ENCODE data around the gene GPR132.

DNA sequence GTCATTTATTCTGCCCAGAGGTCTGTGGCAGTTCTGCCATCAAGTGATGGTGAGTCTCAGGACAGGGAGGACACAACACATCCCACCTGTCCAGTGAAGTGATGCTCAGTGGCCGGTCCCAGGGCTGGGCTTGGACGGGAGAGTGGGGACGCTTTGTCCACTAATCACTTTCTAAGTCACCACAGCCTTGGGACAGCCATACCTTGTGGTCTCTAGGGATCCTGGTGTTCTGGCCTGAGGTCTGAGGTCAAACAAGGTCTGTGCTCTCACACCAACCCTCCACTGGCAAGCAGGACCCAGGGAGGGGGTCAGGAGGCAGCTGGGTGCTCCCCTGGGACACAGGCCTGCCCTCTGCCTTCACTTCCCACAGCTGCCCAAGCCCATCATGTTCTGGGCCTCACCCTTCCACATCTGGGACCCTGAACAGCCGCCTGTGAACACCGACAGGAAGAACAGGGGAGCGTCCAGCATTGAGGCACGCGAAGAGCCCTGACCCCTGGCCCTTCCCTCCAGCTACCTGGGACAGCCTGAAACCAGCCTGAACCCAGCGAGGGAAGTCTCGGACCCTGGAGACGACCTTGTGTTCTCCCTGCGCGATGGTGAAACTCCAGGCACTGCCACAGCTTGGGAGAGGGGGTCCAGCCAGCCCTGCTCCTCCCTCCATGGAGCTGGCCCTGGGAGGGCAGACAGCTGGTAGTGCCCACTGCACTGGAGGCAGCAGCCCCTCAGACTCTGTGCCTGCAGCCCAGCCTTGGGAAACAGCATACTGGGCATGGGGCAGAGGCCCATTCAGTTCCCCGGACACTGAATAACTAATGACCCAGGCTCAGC, 19.7 kb upstream of the GPR132 start:
- no peak for TF ChIP-seq FOXM1 (IDR thresholded peaks at IDR 0.05; ENCODE audit: borderline replicate concordance)
- no peak for TF ChIP-seq NFRKB (IDR thresholded peaks at IDR 0.05)
- no peak for TF ChIP-seq SP1 (IDR thresholded peaks at IDR 0.05)
- no peak for TF ChIP-seq ELF4 (IDR thresholded peaks at IDR 0.05)
- TF ChIP-seq FOXK2 (IDR thresholded peaks at IDR 0.05) = no peak
- TF ChIP-seq SUZ12 (IDR thresholded peaks at IDR 0.05) = no peak
- no peak for TF ChIP-seq BHLHE40 (IDR thresholded peaks at IDR 0.05; ENCODE audit: borderline replicate concordance)
- TF ChIP-seq LEF1 (IDR thresholded peaks at IDR 0.05; ENCODE audit: borderline replicate concordance) = no peak
- TF ChIP-seq TARDBP (IDR thresholded peaks at IDR 0.05) = no peak
- TF ChIP-seq FOXA1 (IDR thresholded peaks at IDR 0.05) = no peak
- TF ChIP-seq ARNT (IDR thresholded peaks at IDR 0.05) = no peak
